PC-9 (cell line): ENCODE measurements around the gene NFAM1. TPM values are rescaled to one million over a fixed set of nuclear protein-coding genes. Genes with fewer than 3 reads are reported as not detected.

Experiments used
- BruUV-seq: library from RNA; stranded (reverse); fragments of 400-500 nt; replicated peaks from 2 replicates; lab custom pipeline; 2021; lab: Mats Ljungman, UMichigan
- CTCF ChIA-PET: fragments of 300-600 bp; sonication (Branson Sonifier 250); formaldehyde crosslinking; loops from one replicate; lab custom pipeline; 2022; ENCODE audit warnings: antibody characterized with exemption; lab: Charles Lee
- POLR2A ChIA-PET: fragments of 300-600 bp; sonication (Branson Sonifier 250); formaldehyde crosslinking; loops from one replicate; lab custom pipeline; 2022; ENCODE audit warnings: antibody characterized with exemption; ENCODE audit not compliant: unreplicated experiment; lab: Charles Lee
- DNase-seq, 2 experiments: peaks; one replicate each; pipeline versions ENCODE4 v3.0.0 to v3.0.0-alpha.2; 2015 to 2022; ENCODE audit warnings: mixed read lengths in 1 of 2
- H2AFZ ChIP-seq: fragments of 200-600 bp; sonication (generic); 2 replicates; pipeline ENCODE4 v1.8.1; 2017; ENCODE audit warnings: antibody characterized with exemption
- H3F3A ChIP-seq: fragments of 200-600 bp; sonication (generic); 2 replicates; pipeline ENCODE4 v1.8.1; 2017; ENCODE audit warnings: antibody characterized with exemption, mild to moderate bottlenecking, low read depth; ENCODE audit not compliant: insufficient read depth
- H3K27ac ChIP-seq: fragments of 200-600 bp; sonication (generic); 2 replicates; pipeline ENCODE4 v1.6.1; 2016; ENCODE audit warnings: mixed run types
- H3K27me3 ChIP-seq: fragments of 200-600 bp; sonication (generic); 2 replicates; pipeline ENCODE4 v1.6.1; 2016; ENCODE audit warnings: low read depth, mixed run types; ENCODE audit not compliant: insufficient read depth
- H3K36me3 ChIP-seq: fragments of 200-600 bp; sonication (generic); 2 replicates; pipeline ENCODE4 v1.6.1; 2016; ENCODE audit warnings: low read depth, mixed run types
- H3K4me1 ChIP-seq: fragments of 200-600 bp; sonication (generic); replicated peaks from 2 replicates; pipeline ENCODE4 v1.6.1; 2016; ENCODE audit warnings: mixed run types; ENCODE audit not compliant: insufficient read depth
- H3K4me2 ChIP-seq: fragments of 200-600 bp; sonication (generic); 2 replicates; pipeline ENCODE4 v1.6.1; 2017; ENCODE audit warnings: mixed run types
- H3K4me3 ChIP-seq: fragments of 200-600 bp; sonication (generic); 2 replicates; pipeline ENCODE4 v1.6.1; 2016; ENCODE audit warnings: mixed run types
- H3K79me2 ChIP-seq: fragments of 200-600 bp; sonication (generic); 2 replicates; pipeline ENCODE4 v1.6.1; 2017; ENCODE audit warnings: low read depth, mixed run types
- H3K9me2 ChIP-seq: fragments of 200-600 bp; sonication (generic); 2 replicates; pipeline ENCODE4 v1.8.1; 2017; ENCODE audit warnings: mild to moderate bottlenecking; ENCODE audit not compliant: insufficient read depth
- H3K9me3 ChIP-seq: fragments of 200-600 bp; sonication (generic); 2 replicates; pipeline ENCODE4 v1.8.1; 2016; ENCODE audit warnings: low read depth; ENCODE audit not compliant: insufficient read depth
- H4K20me1 ChIP-seq: fragments of 200-600 bp; sonication (generic); 2 replicates; pipeline ENCODE4 v1.8.1; 2017; ENCODE audit not compliant: insufficient read depth
- EZH2 ChIP-seq: fragments of 200-600 bp; sonication (generic); IDR thresholded peaks from 2 replicates; pipeline ENCODE4 v1.8.0; 2017; ENCODE audit warnings: antibody characterized with exemption, low read depth
- intact Hi-C: fragments of 100-400 bp; cut with micrococcal nuclease; formaldehyde crosslinking; loops from one replicate; pipeline ENCODE4 v1.10.0; 2022; ENCODE audit not compliant: unreplicated experiment
- total RNA-seq: library from RNA; stranded (reverse); gene quantifications from 2 replicates; pipeline ENCODE4 v1.2.3, GENCODE V29; 2021
- TF ChIP-seq, protein P1 (sequence below): fragments of 200-600 bp; sonication (generic); conservative IDR thresholded peaks from 2 replicates; pipeline ENCODE4 v1.6.1; 2017; ENCODE audit warnings: mixed run types, antibody characterized with exemption, mild to moderate bottlenecking, moderate library complexity

NFAM1 gene
- total RNA-seq, 1 experiment from 2014 or later: not detected

DNA sequence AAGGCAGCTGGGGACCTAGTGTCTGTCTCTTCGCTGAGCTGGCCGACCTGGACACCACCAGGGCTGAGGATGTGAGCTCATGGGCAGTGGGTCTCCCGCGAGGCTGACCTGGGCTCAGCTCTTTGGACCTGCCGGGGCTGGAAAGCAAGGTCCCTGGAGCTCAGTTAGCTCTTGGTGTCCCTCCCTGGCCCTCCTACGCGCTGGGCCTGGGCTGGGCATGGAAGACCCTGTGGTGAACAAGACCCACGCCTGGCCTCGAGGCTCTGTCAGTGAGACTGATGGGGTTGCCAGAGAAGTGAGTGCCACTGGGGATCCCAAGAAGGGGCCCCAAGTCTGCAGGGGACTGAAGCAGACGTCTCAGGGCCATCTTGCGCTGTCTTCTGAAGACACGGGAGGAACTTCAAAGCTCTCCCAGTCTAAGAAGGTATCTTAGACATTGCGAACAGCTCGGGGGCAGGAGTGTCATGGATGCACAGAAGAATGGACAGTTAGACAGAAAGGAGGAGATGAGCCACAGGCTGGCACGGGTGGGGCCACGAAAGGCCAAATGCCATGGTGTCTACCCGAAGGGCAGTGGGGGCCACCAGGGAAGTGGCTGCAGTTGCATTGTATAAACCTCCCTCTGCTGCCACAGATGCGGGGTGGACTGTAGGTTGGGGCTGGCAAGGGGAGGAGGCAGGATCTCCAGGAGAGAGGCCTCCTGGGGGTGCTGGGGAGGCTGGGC, 31.2 kb downstream of the NFAM1 start:
- no peak overlapping the region for H3K27ac ChIP-seq
- POLR2A ChIA-PET: no interaction called here
- BruUV-seq: no TSS peak

DNA sequence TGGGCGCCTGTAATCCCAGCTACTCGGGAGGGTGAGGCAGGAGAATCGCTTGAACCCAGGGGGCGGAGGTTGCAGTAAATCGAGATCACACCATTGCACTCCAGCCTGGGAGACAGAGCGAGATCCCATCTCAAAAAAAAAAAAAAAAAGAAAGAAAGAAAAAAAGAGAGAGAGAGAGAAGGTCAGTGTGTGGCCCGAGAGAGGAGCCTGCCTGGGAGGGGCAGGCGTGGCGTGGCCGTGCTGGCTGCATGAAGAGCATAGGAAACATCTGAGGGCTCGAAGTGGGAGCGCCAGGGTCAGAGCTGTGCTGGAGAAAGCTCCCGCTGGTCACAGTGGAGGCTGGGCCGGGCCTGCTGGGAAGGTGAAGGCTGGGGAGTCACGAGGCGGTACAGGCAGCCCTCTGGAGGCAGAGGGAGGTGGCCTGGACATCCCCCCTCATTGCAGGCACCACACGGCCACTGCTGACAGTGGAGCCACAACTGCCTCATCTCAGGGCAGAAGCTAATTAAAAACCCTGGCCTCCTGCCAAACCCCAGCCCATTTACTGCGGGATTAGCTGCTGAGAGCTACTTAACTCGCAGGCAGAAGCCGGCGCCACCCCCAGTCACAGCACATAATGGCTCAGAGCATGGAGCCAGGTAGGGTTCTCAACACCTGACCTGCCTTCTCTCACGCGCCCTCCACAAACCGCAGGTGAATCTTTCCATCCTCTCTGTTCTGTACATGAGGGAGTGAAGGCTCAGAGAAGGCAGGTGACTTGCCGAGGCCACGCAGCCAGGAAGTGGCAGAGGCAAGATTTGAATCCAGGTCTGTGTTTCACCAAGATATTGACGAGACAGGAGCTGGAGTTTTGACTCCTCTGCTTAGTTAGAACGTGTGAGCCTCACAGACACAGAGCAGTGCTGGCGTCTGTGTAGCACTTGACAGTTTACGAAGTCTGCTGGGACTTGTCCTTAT, 32.6 kb downstream of the NFAM1 start:
- Histone ChIP-seq H3K9me2 (no peaks in the 10 kb centered on the region), H3K9me3 (no peaks in the 10 kb centered on the region), H4K20me1 (no peaks in the 10 kb centered on the region), H3K27me3 (peaks cover 45% of the 10 kb centered on the region), H3K27ac (no peak overlapping the region), H2AFZ (no peak overlapping the region), H3K36me3 (no peaks in the 10 kb centered on the region), H3K79me2 (no peaks in the 10 kb centered on the region), H3K4me2 (no peak overlapping the region), H3F3A (0 out of 2 replicates have a peak, but pooled peaks cover 4% of the 10 kb centered on the region), H3K4me3 (no peak overlapping the region), H3K4me1 (peaks cover 11% of the 10 kb centered on the region; the same call in 1 of the 2 replicates)
- ChIA-PET POLR2A (no interaction called here), CTCF (interaction anchor here (0.7 kb wide), 1 partner anchor 474 kb away, joined by 3 read pairs; no protein-coding TSS in a partner anchor)
- no peak for DNase-seq
- no peak for TF ChIP-seq EZH2
- TF ChIP-seq, protein P1, sequence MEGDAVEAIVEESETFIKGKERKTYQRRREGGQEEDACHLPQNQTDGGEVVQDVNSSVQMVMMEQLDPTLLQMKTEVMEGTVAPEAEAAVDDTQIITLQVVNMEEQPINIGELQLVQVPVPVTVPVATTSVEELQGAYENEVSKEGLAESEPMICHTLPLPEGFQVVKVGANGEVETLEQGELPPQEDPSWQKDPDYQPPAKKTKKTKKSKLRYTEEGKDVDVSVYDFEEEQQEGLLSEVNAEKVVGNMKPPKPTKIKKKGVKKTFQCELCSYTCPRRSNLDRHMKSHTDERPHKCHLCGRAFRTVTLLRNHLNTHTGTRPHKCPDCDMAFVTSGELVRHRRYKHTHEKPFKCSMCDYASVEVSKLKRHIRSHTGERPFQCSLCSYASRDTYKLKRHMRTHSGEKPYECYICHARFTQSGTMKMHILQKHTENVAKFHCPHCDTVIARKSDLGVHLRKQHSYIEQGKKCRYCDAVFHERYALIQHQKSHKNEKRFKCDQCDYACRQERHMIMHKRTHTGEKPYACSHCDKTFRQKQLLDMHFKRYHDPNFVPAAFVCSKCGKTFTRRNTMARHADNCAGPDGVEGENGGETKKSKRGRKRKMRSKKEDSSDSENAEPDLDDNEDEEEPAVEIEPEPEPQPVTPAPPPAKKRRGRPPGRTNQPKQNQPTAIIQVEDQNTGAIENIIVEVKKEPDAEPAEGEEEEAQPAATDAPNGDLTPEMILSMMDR: no peak
- intact Hi-C loops: no loop called here
- BruUV-seq: no TSS peak

More for the DNA sequence above, 31.2 kb downstream of the NFAM1 start:
- intact Hi-C loops: no loop called here
- H3K36me3 ChIP-seq: no peaks in the 10 kb centered on the region
- no peaks in the 10 kb centered on the region for H3K9me3 ChIP-seq
- DNase-seq: no peak
- CTCF ChIA-PET: interaction anchor here (0.6 kb wide), 1 partner anchor 446 kb away, joined by 4 read pairs; no protein-coding TSS in a partner anchor
- H2AFZ ChIP-seq: no peak overlapping the region
- no peak overlapping the region for H3K4me2 ChIP-seq
- H3K9me2 ChIP-seq: no peaks in the 10 kb centered on the region
- peaks cover 58% of the 10 kb centered on the region for H3K27me3 ChIP-seq
- H3K4me1 ChIP-seq: peaks cover 11% of the 10 kb centered on the region; the same call in 1 of the 2 replicates
- H3F3A ChIP-seq: 0 out of 2 replicates have a peak, but pooled peaks cover 1% of the 10 kb centered on the region
- no peaks in the 10 kb centered on the region for H4K20me1 ChIP-seq
- no peak overlapping the region for H3K4me3 ChIP-seq
- H3K79me2 ChIP-seq: no peaks in the 10 kb centered on the region
- no peak for TF ChIP-seq EZH2
- TF ChIP-seq, protein P1: no peak
